H1 (cell line): Measurements from ENCODE around the gene SNCAIP. TPM values are rescaled to one million over a fixed set of nuclear protein-coding genes. Genes with fewer than 3 reads are reported as not detected.

ENCODE experiments used
- CTCF ChIA-PET: fragments of 300-600 bp; sonication (Branson Sonifier 250); formaldehyde crosslinking; loops from one replicate; lab custom pipeline; 2021; ENCODE audit not compliant: partially characterized antibody; lab: Charles Lee
- POLR2A ChIA-PET: fragments of 300-600 bp; sonication (Branson Sonifier 250); formaldehyde crosslinking; loops from one replicate; lab custom pipeline; 2021; ENCODE audit warnings: inconsistent platforms; ENCODE audit not compliant: partially characterized antibody; lab: Charles Lee
- DNase-seq, 2 experiments: peaks; one replicate each; pipeline versions ENCODE4 v3.0.0 to v3.0.0-alpha.2; 2010 to 2022; ENCODE audit warnings: low spot score in 2 of 2, low read depth in 1 of 2, mixed read lengths in 1 of 2
- FAIRE-seq: peaks from 2 replicates; lab custom pipeline; 2011; peaks lifted over from hg19 to GRCh38; lab: Jason Lieb, UNC
- H2AFZ ChIP-seq: 2 replicates; pipeline ENCODE4 v1.8.1; 2012; ENCODE audit warnings: low read length, inconsistent platforms
- H2AK5ac ChIP-seq: 2 replicates; pipeline ENCODE4 v1.6.1; 2013; ENCODE audit warnings: low read depth, low read length
- H2BK120ac ChIP-seq: replicated peaks from 2 replicates; pipeline ENCODE3; 2013; ENCODE audit warnings: low read depth, low read length, inconsistent platforms
- H2BK12ac ChIP-seq: 2 replicates; pipeline ENCODE4 v1.6.1; 2013; ENCODE audit warnings: low read depth, low read length
- H2BK15ac ChIP-seq: 2 replicates; pipeline ENCODE4 v1.6.1; 2013; ENCODE audit warnings: low read length
- H2BK20ac ChIP-seq: 2 replicates; pipeline ENCODE4 v1.6.1; 2013; ENCODE audit warnings: low read length
- H2BK5ac ChIP-seq: 2 replicates; pipeline ENCODE4 v1.6.1; 2013; ENCODE audit warnings: low read depth, low read length
- H3K14ac ChIP-seq: 2 replicates; pipeline ENCODE4 v1.6.1; 2013; ENCODE audit warnings: inconsistent platforms; ENCODE audit not compliant: insufficient read length
- H3K18ac ChIP-seq: 2 replicates; pipeline ENCODE4 v1.6.1; 2013; ENCODE audit warnings: low read length; ENCODE audit errors: extremely low read depth
- H3K23ac ChIP-seq: 2 replicates; pipeline ENCODE4 v1.6.1; 2013; ENCODE audit warnings: inconsistent platforms; ENCODE audit not compliant: insufficient read length
- H3K23me2 ChIP-seq: 2 replicates; pipeline ENCODE4 v1.6.1; 2013; ENCODE audit warnings: low read depth, low read length
- H3K27ac ChIP-seq: 2 replicates; pipeline ENCODE4 v1.6.1; 2011; ENCODE audit warnings: low read depth, low read length, inconsistent platforms
- H3K27me3 ChIP-seq, 4 experiments: replicated peaks in 1 of 4; 1 replicate in 1 of 4; 2 replicates in 3 of 4; pipeline versions ENCODE4 v1.6.1 to v1.8.1; 2011 to 2013; ENCODE audit warnings: low read length in 3 of 4, mild to moderate bottlenecking in 3 of 4, inconsistent platforms in 2 of 4, mixed read lengths in 2 of 4, moderate library complexity in 1 of 4; ENCODE audit not compliant: control insufficient read depth in 3 of 4, insufficient read depth in 3 of 4; ENCODE audit errors: extremely low read depth in 1 of 4
- H3K36me3 ChIP-seq, 4 experiments: 2 replicates each; pipeline versions ENCODE4 v1.6.1 to v1.8.1; 2011 to 2013; ENCODE audit warnings: mild to moderate bottlenecking in 4 of 4, low read length in 3 of 4, moderate library complexity in 2 of 4, control low read depth in 1 of 4, inconsistent platforms in 1 of 4; ENCODE audit not compliant: insufficient read depth in 4 of 4, control insufficient read depth in 2 of 4
- H3K4ac ChIP-seq: replicated peaks from 2 replicates; pipeline ENCODE3; 2013; ENCODE audit warnings: low read length, low read depth, mixed read lengths, inconsistent platforms; ENCODE audit not compliant: insufficient read length
- H3K4me1 ChIP-seq, 4 experiments: replicated peaks in 1 of 4; 1 replicate in 1 of 4; 2 replicates in 3 of 4; pipeline versions ENCODE4 v1.6.1 to v1.8.1; 2011 to 2013; ENCODE audit warnings: low read length in 3 of 4, inconsistent platforms in 2 of 4, mixed read lengths in 1 of 4; ENCODE audit not compliant: insufficient read depth in 4 of 4, control insufficient read depth in 3 of 4
- H3K4me2 ChIP-seq, 2 experiments: 2 replicates each; pipeline versions ENCODE4 v1.6.1 to v1.8.1; 2011 to 2013; ENCODE audit warnings: low read depth in 2 of 2, low read length in 2 of 2, control low read depth in 1 of 2, inconsistent platforms in 1 of 2, mild to moderate bottlenecking in 1 of 2; ENCODE audit not compliant: insufficient read depth in 1 of 2
- H3K4me3 ChIP-seq, 4 experiments: fragments of 200-600, 300-600 bp in 1 of 4; sonication (generic), shearing (Covaris generic), sonication (Bioruptor Twin) in 1 of 4; 2 replicates each; pipeline versions ENCODE4 v1.5.1 to v1.8.1; 2011 to 2016; ENCODE audit warnings: low read length in 4 of 4, low read depth in 3 of 4, control low read depth in 2 of 4, inconsistent platforms in 2 of 4, mild to moderate bottlenecking in 2 of 4, mixed read lengths in 1 of 4, moderate library complexity in 1 of 4; ENCODE audit not compliant: insufficient read depth in 2 of 4; ENCODE audit errors: extremely low read depth in 1 of 4
- H3K56ac ChIP-seq: replicated peaks from 2 replicates; pipeline ENCODE3; 2013; ENCODE audit warnings: low read depth, mild to moderate bottlenecking, mixed read lengths, low read length, inconsistent platforms; ENCODE audit not compliant: insufficient read length
- H3K79me1 ChIP-seq: 2 replicates; pipeline ENCODE4 v1.6.1; 2013; ENCODE audit warnings: low read depth, low read length, control low read depth
- H3K79me2 ChIP-seq, 2 experiments: 2 replicates each; pipeline versions ENCODE4 v1.6.1 to v1.8.1; 2012 to 2013; ENCODE audit warnings: low read length in 2 of 2, mild to moderate bottlenecking in 2 of 2, inconsistent platforms in 1 of 2; ENCODE audit not compliant: insufficient read depth in 2 of 2, control insufficient read depth in 1 of 2
- H3K9ac ChIP-seq, 4 experiments: replicated peaks in 1 of 4; 1 replicate in 1 of 4; 2 replicates in 3 of 4; pipeline versions ENCODE4 v1.6.1 to v1.8.1; 2011 to 2013; ENCODE audit warnings: low read depth in 3 of 4, low read length in 3 of 4, control low read depth in 2 of 4, mild to moderate bottlenecking in 2 of 4, moderate library complexity in 2 of 4, inconsistent platforms in 1 of 4; ENCODE audit errors: extremely low read depth in 1 of 4
- H3K9me3 ChIP-seq, 2 experiments: 2 replicates each; pipeline versions ENCODE4 v1.6.1 to v1.8.1; 2012 to 2013; ENCODE audit warnings: mild to moderate bottlenecking in 2 of 2, moderate library complexity in 2 of 2, control low read depth in 1 of 2, inconsistent platforms in 1 of 2, low read depth in 1 of 2, low read length in 1 of 2, mixed read lengths in 1 of 2; ENCODE audit not compliant: insufficient read depth in 2 of 2
- H4K20me1 ChIP-seq, 2 experiments: replicated peaks in 1 of 2; 2 replicates each; pipeline versions ENCODE3 to v1.8.1; 2011 to 2013; ENCODE audit warnings: inconsistent platforms in 2 of 2, low read length in 2 of 2, mild to moderate bottlenecking in 1 of 2; ENCODE audit not compliant: insufficient read depth in 2 of 2, control insufficient read depth in 1 of 2
- H4K5ac ChIP-seq: 2 replicates; pipeline ENCODE4 v1.6.1; 2013; ENCODE audit warnings: low read length, low read depth, mixed read lengths, inconsistent platforms; ENCODE audit not compliant: insufficient read length
- H4K8ac ChIP-seq: 2 replicates; pipeline ENCODE4 v1.8.0; 2013; ENCODE audit warnings: mild to moderate bottlenecking, moderate library complexity, low read length, inconsistent platforms; ENCODE audit not compliant: insufficient read depth; ENCODE audit errors: extremely low read depth
- H4K91ac ChIP-seq: replicated peaks from 2 replicates; pipeline ENCODE3; 2013; ENCODE audit warnings: low read length, mixed read lengths, inconsistent platforms; ENCODE audit not compliant: insufficient read length
- KDM5A ChIP-seq: fragments of 200-600 bp; IDR thresholded peaks from 2 replicates; pipeline ENCODE4 v1.7.1; 2012; ENCODE audit warnings: mild to moderate bottlenecking, low read length, inconsistent platforms, mixed read lengths
- WGBS, 2 experiments: shearing (Covaris generic) in 1 of 2; methylation state at CpG; one replicate each; pipeline versions ENCODE4 v1.1.6 to v1.1.7; 2013 to 2015; ENCODE audit warnings: low lambda C conversion rate in 2 of 2, mixed read lengths in 2 of 2, inconsistent platforms in 1 of 2, low coverage in 1 of 2, missing lambda C conversion rate in 1 of 2; ENCODE audit not compliant: insufficient replicate concordance in 2 of 2, insufficient coverage in 1 of 2, insufficient read length in 1 of 2; ENCODE audit errors: extremely low coverage in 1 of 2, missing lambda C conversion rate in 1 of 2; 5-methylcytosine and 5-hydroxymethylcytosine counted together
- polyA plus RNA-seq, 7 experiments: library from polyadenylated mRNA; depleted of rRNA in 3 of 7; stranded (reverse) in 5 of 7; unstranded in 2 of 7; fragments of >200 nt in 5 of 7; fragments of 200-250 nt in 2 of 7; gene quantifications; 1 replicate in 5 of 7; 2 replicates in 1 of 7; 4 replicates in 1 of 7; pipeline versions ENCODE4 v1.2.1 to v1.2.3, GENCODE V29; 2011 to 2013; ENCODE audit warnings: missing spikeins in 2 of 7, mixed read lengths in 2 of 7
- total RNA-seq: library from RNA; stranded (reverse); fragmentation: NEBNext Ultra II Directional; extraction: Animal tissue kit (Norgen Biotek cat#: 25700); gene quantifications from 2 replicates; pipeline ENCODE4 v1.2.1, GENCODE V29; 2021
- TF ChIP-seq, protein P1 (sequence below): IDR thresholded peaks from 2 replicates; pipeline ENCODE4 v1.6.1; 2011; ENCODE audit warnings: low read depth, mild to moderate bottlenecking, low read length; ENCODE audit not compliant: insufficient read depth

Gene SNCAIP
- total and polyA plus RNA-seq, 2 of the 8 experiments (the other 6 are each of a cell fraction or from before 2014, with no cell fraction given), result 3.9 to 9.0 TPM

DNA sequence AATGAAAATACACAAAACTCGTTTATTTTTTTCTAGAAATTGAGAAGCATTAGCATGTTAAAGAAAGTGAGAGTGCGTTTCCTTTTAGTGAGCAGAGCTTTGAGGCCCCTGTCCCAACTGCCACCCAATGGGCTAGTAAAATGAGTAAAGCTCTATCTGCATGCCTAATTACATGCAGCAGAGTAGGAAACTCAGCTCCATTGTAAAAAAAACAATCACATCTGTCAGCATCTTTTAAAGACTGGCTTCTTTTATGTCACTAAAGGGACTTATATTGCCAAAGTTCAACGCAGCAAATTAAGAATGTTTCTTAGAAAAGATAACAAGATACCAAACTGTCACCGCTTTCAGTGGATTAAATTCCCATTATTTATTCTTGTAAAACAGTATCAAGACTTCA lies 154.0 kb downstream of the SNCAIP start:
- H3K27ac ChIP-seq, result no peak overlapping the region
- no peak overlapping the region for H4K91ac ChIP-seq
- no peak overlapping the region for H3K4me3 ChIP-seq
- H3K4me1 ChIP-seq, result peaks cover 0 to 9% (median 3%) of the 10 kb centered on the region in 4 experiments; a peak in 3 of 7 replicates
- no peaks in the 10 kb centered on the region for H3K27me3 ChIP-seq
- no peak overlapping the region for H4K8ac ChIP-seq
- TF ChIP-seq, protein P1, sequence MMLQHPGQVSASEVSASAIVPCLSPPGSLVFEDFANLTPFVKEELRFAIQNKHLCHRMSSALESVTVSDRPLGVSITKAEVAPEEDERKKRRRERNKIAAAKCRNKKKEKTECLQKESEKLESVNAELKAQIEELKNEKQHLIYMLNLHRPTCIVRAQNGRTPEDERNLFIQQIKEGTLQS, result no peak
- TF ChIP-seq KDM5A, result no peak
- TF ChIP-seq, all 59 proteins: peak for 0
- no peak overlapping the region for H2BK120ac ChIP-seq
- H4K20me1 ChIP-seq, result no peaks in the 10 kb centered on the region
- no peak overlapping the region for H3K18ac ChIP-seq
- H2AFZ ChIP-seq, result no peak overlapping the region
- no peak overlapping the region for H3K23ac ChIP-seq
- ChIA-PET POLR2A (no interaction called here), CTCF (interaction anchor here (0.9 kb wide), 1 partner anchor 13 kb away, joined by 3 read pairs; no protein-coding TSS in a partner anchor)
- no peaks in the 10 kb centered on the region for H3K36me3 ChIP-seq
- no peak overlapping the region for H3K56ac ChIP-seq
- H2BK15ac ChIP-seq, result no peak overlapping the region
- H4K5ac ChIP-seq, result no peak overlapping the region
- no peaks in the 10 kb centered on the region for H3K79me2 ChIP-seq
- DNase-seq, result no peak
- H3K9me3 ChIP-seq, result no peaks in the 10 kb centered on the region
- H2BK5ac ChIP-seq, result no peak overlapping the region
- H3K14ac ChIP-seq, result no peak overlapping the region
- no peak overlapping the region for H2BK20ac ChIP-seq
- H3K4me2 ChIP-seq, result no peak overlapping the region
- H3K9ac ChIP-seq, result no peak overlapping the region
- no peak for FAIRE-seq
- H3K4ac ChIP-seq, result no peak overlapping the region
- 66% methylated on average over 4 of the region's 4 CpGs; no CpG with 5 or more reads in 1 of the 2 experiments for WGBS, 2 experiments
- H2AK5ac ChIP-seq, result no peak overlapping the region
- no peak overlapping the region for H2BK12ac ChIP-seq
- no peaks in the 10 kb centered on the region for H3K79me1 ChIP-seq
- no peaks in the 10 kb centered on the region for H3K23me2 ChIP-seq
